DMS153 treated with DMSO at 0.1 percent for 48 hours (cell line): ENCODE data around the gene DNAI2.

Source experiments
- DNase-seq: peaks from one replicate; lab custom pipeline; 2025; ENCODE audit not compliant: unreplicated experiment; lab: John Stamatoyannopoulos, UW

DNAI2 gene

DNA sequence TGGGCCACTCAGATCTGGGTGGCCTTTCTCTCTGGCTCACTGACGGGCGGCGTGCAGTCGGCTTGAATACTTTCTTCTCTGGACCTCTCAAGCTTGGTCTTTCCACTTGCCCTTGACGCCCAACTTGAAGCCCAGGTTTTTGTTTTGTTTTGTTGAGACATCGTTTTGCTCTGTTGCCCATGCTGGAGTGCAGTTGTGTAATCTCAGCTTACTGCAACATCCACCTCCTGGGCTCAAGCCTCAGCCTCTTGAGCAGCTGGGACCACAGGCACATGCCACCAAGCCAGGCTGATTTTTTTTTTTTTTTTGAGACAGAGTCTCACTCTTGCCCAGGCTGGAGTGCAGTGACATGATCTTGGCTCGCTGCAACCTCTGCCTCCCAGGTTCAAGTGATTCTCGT is 29.3 kb downstream of the DNAI2 start:
- no peak for DNase-seq

DNA sequence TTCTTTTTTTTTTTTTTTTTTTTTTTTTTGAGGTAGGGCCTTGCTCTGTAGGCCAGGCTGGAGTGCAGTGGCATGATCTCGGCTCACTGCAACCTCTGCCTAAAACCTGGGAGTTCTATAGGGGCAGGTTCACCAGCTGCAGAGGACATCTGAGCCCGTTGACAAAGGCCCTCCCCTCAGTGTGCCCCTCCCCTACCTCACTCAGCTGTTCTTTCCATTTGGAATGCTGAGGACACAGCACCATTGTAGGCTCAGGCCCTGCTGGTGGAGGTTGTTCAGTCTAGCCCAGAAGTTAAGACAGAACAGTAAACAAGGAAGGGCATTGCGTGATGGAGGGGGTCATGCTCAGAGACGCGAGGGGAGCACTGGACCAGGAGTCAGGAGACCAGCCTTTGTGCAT is 30.1 kb downstream of the DNAI2 start:
- no peak for DNase-seq

- DNase-seq = no peak
These were observed 32.0 kb downstream of the DNAI2 start for GRCh38 chr17:74305865-74306654.

GRCh38 chr17:74307984-74308773 is 34.1 kb downstream of the DNAI2 start:
- no peak for DNase-seq

GRCh38 chr17:74309902-74310301 is 35.9 kb downstream of the DNAI2 start:
- DNase-seq = no peak

DNA sequence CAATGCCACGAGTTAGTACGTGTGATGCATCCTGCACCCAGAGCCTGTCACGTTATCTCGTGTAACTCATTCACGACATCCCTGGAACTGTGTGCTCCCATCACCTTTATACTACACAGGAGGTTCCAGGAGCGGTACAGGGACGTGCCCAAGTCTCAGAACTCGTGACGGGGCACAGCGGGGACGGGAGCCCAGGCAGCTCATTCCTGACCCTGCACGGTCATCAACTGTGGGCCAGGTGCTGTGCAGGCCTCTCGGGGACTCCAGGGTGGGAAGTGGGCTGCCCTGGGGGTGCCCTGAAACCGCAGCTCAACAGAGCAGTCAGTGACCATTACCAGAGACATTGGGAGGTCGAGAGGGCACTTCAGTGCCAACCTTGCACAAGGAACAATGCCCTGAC is 40.8 kb downstream of the DNAI2 start:
- DNase-seq = no peak

- no peak for DNase-seq
These were observed 42.2 kb downstream of the DNAI2 start for GRCh38 chr17:74316220-74316619.

- DNase-seq = no peak
These were observed 43.0 kb downstream of the DNAI2 start for GRCh38 chr17:74317071-74317470.

- no peak for DNase-seq
These were observed 44.4 kb downstream of the DNAI2 start for GRCh38 chr17:74318391-74318790.

DNA sequence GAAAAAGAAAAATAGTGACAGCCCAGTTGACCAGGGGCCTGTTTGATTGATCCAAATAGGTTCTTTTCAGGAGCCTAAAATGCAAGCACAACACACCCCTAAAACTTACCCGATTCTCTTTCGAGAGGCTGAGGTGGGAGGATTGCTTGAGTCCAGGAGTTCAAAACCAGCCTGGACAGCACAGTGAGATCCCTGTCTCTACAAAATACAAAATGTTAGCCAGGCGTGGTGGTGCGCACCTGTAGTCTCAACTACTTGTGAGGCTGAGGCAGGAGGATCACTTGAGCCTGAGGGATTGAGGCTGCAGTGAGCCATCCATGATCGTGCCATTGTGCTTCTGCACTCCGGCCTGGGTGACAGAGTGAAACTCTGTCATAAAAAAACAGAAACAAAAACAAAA is 50.5 kb downstream of the DNAI2 start:
- DNase-seq = no peak

DNA sequence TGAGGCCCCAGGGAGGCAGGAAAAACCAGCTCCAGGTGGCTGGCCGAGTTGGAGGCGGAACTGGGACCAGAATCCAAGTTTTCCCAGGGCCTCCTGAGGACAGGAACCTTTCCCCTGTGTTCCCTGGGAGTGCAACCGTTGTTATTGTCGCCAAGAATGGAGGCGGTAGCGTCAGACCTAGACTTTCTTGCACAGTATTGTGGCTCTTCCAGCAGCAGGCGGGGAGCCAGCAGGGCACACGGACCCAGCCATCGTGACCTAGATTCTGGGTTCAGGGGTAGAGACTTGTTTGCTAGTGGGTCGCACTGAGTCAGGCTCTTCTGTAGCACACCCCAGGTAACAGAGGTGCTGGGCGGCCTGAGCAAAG is 51.3 kb downstream of the DNAI2 start:
- DNase-seq = no peak

- DNase-seq = peak; percentile 39
These were observed 51.8 kb downstream of the DNAI2 start, which contains the start of gene KIF19 for GRCh38 chr17:74325743-74326379. Gene KIF19, plus strand, starts transcription at chr17:74326226. Its CDS starts 124 bp downstream, at chr17:74326350.

GRCh38 chr17:74326506-74326905 is 52.5 kb downstream of the DNAI2 start:
- no peak for DNase-seq

DNA sequence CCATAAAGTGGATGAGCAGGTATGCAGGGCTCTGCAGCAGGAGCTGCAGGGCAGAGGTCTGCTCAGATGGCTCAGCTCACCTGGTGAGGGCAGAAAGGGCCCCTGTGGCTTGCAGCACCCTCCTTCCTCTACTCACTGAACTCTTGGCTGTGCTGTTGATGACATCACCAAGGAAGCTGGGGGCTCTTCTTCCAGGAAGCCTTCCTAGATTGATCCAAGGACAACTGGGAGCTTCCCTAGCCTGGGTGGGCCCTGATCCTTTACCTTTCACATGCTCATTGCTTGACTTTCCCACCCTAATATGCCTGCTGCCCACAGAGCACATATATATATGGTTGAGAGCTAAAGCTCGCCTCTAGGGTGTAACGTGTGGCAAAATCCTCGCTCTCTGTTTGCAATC is 54.5 kb downstream of the DNAI2 start:
- DNase-seq = no peak

DNA sequence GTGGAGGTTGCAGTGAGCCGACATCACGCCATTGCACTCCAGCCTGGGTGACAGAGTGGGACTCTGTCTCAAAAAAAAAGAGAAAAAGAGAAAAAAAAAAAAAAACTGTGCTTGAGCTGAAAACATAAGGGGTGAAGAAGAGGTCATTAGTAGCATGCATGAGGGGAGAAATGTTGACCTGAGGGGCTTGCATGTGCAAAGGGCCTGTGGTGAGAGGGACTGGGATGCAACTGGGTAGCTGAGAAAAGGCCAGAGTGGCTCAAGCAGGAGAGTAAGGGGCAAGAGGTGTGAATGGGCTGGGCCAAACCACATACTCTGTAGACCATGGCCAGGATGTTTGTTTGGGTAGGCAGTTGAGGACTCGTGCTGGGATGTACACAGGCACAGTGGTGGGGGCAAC is 55.3 kb downstream of the DNAI2 start:
- DNase-seq = no peak

- DNase-seq = no peak
These were observed 56.4 kb downstream of the DNAI2 start for GRCh38 chr17:74330446-74330845.

DNA sequence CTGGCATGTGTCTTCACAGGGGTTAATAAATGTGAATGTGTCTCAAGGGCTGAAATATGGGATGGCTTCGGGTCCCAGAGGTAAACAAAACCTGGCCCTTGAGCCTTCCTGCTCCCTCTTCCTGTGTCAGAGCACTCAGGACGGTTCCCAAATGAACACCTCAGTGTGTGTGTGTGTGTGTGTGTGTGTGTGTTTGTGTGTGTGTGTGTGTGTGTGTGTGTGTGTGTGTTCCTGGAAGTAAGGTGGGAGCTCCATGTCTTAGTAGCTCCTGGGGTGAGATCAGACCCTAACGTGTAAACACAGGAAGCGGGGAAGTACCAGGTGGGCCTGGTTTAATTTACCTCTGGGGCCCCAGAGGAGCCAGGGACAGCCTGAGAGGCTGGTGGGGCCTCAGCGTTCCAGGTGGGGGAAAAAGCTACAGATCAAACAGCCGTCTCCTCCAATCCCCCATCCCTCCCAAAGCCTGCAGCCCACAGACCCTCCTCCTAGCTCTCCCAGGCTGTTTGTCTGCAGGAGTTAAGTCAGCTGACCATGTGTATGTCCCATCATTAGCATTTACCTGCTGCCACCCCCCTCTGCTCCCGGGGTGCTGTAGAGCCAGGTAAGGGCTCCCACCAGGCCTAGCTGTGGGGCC is 58.1 kb downstream of the DNAI2 start:
- peak; percentile 20 for DNase-seq

DNA sequence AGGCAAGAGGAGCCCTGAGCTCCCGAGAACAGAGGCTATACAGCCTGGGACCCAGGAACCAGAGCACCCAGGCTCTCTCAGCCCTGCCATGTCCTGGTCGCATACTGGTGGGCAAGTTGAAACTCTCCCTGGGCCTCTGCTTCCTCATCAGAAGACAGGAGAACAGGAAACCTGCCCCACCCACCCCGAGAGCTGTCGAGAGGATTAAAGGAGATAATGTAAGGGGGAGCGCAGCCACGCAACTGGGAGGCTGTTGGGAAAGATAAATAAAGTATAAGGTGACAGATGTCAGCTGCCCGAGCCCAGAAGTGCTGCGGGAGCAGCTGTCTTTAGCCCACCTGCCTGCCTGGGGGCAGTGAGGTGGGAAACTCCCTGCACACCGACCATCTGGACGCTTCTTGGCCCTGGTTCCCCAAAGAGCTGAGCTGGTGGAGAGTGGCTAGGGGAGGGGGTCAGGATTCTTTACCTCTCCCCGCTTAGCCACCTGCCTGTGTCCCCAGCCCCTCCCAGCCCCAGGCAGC is 58.8 kb downstream of the DNAI2 start:
- peak; percentile 91 for DNase-seq

DNA sequence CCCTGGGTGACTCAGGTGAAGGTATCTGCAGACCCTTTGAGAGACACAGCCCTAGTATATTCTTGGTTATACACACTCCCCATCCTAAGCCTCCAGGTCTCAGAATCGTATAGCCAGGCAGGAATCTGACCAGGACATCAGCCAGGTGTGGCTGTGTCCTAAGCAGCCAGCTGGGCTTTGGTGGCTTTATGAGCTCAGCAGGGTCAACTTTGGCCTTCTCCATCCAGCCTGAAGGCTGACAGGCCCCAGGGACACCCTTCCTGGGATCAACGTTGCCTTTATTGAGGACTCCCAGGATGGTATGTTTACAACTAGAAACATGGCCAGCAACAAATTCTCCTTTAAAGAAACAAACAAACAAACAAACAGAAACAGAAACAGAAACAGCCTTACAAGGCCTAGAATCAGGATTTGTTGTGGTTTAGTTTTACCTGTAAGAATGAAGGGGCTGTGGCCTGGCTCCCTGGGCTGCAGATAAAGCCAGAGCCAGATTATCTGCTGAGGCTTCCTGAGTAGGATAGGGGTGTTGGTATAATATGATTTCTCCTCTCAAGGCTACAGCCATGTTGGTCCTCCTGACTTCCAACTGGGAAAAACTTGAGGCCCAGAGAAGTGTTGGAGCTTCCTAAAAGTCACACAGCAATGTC is 60.5 kb downstream of the DNAI2 start:
- DNase-seq = no peak

- DNase-seq = no peak
These were observed 61.6 kb downstream of the DNAI2 start for GRCh38 chr17:74335529-74336062.
